GM19025 (cell line): ENCODE measurements around the gene ANAPC13.

Experiments
- ATAC-seq: cut with Tn5 transposase; IDR thresholded peaks from one replicate; pipeline ENCODE4 v1.9.1; 2021; ENCODE audit warnings: mild to moderate bottlenecking, low read depth, moderate library complexity; ENCODE audit not compliant: unreplicated experiment

Gene ANAPC13, protein sequence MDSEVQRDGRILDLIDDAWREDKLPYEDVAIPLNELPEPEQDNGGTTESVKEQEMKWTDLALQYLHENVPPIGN

DNA sequence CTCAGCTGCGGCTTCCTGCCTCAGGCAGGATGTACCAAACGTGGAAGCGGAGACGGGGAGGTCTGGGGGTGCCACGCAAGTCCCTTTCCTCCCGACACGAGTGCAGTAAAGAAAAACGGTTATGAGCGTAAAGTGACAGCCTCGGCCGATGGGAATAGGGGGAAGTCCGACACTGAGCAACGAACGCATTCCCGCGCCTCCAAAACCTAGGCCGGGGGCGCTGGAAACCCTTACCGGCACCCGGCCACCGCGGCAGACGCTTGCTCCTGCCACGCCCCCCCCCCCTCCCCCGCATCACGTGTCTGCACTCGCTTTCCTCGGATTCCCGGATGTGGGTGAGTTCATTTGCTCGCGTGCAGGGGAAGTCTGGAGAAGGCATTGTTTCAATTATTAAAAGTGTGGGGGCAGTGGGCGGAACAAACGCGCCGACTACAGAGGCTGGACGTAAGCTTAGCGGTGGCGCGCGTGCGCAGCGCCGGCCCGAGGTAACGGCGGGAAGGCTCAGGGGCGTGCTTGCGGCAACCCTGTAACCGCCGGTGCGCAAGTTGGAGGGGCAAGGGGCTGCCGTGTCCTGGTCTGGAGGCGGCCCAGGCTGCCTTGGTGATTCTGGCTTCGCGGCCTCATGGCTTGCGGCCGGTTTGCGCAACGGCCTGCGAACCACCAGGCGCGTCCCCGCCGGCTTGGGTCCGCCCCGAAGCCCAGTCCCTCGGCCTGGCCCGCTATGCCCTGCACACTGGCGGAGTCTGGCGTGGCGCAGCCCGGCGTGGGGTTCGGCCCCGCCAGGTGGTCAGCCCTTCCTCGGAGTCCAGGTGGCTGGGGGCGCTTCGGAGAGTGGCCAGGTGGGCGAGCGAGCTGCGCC is at the start of gene ANAPC13, which contains the start of gene CEP63:
Gene ANAPC13 (minus strand): TSS at position 268 of the 859 bp plus-strand sequence. CDS start 3,081 bp downstream, outside the sequence.
Gene CEP63 (plus strand): TSS at position 340 of the 859 bp plus-strand sequence. CDS start 9,264 bp downstream, outside the sequence.
- peak; percentile 75 for ATAC-seq

DNA sequence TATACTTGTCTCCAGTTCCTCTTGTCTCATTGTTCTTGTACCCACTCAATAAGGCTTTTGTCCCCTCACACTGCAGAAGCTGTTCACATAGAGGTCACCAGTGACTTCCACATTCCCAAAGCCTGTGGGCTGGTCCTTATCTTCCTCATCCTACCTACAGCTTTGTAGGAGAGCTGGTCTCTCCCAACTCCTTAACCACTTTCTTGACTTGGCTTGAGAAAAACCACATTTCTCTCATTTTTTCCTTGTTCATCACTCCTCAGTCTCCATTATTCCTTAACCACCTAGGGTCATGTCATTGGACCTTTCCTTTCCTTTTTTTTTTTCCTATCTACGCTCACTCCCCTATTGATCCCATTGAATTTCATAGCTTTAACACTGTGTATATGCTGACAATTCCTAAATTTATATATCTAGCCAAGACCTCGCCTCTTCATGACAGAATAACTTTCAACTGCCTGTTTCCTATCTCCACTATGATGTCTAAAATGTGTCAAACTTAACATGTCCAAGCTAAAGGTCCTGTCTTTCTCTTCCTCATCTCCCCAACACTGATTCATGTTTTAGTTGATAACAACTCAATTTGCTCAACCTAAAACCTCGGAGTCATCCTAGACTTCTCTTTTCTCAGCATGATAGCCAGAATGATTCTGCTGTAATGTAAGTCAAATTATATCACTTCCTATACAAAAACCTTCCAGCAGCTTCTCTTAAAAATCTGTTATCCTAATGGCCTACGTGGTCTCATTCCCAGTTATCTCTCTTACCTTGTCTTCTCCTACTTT is 49.6 kb upstream of the ANAPC13 start:
- ATAC-seq, result no peak

DNA sequence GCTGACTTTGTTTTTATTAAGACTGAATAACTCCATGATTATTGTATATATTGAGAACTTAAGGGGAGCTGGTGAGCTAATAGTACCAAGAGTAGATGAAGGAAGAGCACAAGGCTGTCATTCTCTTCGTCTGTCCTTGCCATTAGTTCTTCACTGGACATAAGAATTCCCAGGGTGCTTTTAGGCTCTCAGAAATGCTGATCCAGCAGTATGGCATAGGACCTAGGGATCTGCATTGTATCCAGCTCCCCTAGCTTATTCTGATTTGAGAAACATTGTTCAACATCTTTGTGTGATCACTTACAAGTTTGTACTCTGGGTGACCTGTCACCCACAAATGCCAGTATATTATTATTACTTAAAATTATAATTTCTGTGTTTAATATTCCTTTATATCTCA is 47.7 kb upstream of the ANAPC13 start:
- no peak for ATAC-seq

DNA sequence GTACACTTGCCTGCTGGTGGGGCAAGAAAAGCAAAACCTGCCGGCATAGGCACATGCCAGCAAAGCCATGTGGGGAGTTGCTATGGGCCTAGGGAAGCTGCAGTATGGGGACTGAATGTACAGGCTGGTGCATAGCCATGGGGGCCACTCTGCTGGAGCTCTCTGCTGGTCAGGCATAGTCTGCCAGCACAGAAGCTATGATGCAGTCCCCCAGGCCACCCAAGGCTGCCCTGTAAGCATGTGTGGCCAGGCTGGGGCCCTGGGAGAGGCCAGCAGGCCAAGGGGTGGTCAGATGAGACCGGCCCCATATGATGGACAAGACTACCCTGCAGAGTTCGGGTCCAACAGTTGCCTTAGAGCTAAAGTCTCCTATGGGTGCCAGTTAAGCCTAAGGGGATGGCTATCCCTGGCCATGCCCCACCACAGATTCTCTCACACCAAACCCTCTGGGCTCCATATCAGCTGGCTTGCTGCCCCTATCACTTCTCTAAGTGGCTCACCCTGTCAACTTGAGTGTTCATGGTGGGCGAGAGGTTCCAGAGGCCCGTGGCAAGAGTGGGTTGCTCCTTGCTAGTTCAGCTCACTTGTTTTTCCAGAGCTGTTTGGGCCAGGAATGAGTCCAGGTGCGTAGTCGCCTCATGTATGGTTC is 41.9 kb upstream of the ANAPC13 start:
- no peak for ATAC-seq

DNA sequence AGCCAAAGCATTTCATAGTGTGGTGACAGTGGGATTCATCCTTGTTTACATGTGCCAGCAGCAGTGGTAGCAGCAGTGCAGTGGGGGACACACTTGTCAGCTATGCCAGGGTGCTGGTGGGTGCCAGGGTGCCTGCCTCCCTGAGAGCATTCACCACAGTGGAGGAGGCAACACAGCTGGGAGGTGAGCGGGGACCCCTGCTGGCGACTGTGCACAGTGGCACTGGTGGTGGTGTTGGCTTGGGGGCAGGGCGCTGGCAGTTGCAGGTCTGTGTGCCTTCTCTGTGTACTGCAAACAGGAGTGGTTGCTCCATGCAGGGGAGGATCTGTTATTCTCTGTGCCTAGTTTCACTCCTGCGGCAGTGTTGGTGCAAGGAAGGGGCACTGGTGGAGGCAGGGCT is 41.3 kb upstream of the ANAPC13 start:
- ATAC-seq, result no peak

DNA sequence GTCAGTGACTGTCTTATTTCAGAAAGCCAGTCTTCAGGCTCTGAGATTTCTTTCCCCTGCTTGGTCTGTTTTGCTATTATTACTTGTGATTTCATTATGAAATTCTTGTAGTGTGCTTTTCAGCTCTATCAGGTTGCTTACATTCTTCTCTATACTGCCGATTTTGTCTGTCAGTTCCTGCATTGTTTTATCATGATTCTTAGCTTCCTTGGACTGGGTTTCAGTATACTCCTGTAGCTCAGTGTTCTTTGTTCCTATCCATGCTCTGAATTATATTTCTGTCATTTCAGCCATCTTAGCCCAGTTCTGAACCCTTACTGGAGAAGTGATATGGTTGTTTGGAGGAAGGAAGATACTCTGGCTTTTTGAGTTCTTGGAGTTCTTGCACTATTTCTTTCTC is 40.5 kb upstream of the ANAPC13 start:
- ATAC-seq, result no peak

DNA sequence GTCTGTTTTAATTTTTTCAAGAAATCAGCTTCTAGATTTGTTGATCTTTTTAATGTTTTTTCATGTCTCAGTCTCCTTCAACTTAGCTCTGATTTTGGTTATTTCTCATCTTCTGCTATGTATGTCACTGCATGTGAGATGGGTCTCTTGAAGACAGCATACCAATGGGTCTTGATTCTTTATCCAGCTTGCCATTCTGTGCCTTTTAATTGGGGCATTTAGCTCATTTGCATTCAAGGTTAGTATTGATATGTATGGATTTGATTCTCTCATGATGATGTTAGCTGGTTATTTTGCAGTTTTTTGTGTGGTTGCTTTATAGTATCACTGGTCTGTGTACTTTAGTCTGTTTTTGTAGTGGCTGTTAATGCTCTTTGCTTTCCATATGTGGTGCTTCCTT is 39.5 kb upstream of the ANAPC13 start:
- no peak for ATAC-seq

DNA sequence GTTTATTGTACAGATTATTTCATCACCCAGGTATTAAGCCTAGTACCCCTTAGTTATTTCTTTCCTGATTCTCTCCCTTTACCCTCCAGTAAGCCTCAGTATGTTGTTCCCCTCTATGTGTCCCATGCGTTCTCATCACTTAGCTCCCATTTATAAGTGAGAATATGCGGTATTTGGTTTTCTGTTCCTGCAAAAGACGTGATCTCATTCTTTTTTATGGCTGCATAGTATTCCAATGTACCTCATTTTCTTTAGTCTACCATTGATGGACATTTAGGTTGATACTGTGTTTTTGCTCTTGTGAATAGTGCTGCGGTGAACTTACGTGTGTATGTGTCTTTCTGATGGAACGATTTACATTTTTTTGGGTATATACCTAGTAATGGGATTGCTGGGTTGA is 36.8 kb upstream of the ANAPC13 start:
- ATAC-seq, result no peak

DNA sequence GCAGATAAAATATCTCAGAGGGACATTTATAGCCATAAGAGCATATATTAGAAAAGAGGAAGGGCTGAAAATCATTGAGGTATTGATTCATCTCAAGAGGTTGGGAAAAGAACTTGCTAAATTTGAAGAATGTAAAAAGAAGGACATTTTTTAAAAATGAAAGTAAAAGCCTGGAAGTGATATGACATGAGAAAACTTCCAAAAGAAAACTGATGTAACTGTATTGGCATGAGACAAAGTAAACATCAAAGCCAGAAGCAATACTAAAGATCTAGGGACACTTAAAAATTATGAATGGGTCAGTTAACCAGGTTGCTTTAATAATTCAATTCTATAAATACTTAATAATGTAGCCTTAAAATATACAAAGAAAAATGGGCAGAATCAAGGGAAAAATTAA is 32.0 kb upstream of the ANAPC13 start:
- ATAC-seq, result no peak

DNA sequence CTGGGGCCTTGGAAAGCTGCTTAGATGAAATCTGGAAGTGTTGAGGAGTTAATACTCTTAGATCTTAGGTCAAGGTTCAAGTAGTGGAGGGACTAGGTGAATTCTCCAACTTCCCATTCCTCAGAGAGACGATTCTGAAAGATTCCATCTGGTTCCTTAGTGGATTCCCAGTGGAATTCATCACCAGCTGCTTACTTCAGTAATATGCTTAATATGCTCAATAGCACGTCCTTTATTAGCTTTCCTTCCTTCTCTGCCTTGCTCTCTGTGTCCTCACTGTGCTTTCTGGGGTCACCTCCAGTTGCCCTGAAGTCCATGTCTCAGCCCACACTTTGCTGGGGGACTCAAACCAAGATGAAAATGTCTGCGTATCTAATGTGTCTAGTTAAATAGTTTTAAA is 31.1 kb upstream of the ANAPC13 start:
- ATAC-seq, result no peak

DNA sequence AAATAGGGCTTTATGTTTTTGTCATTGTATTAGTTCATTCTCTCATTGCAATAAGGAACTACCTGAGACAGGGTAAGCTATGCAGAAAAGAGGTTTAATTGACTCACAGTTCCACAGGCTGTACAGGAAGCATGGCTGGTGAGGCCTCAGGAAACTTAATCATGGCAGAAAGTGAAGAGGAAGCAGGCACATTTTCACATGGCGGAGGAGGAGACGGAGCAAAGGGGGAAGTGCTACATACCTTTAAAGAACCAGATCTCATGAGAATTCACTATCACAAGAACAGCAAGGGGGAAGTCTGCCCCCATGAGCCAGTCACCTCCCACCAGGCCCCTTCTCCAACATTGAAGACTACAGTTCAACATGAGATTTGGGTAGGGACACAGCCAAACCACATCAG is 25.7 kb upstream of the ANAPC13 start:
- ATAC-seq, result no peak

DNA sequence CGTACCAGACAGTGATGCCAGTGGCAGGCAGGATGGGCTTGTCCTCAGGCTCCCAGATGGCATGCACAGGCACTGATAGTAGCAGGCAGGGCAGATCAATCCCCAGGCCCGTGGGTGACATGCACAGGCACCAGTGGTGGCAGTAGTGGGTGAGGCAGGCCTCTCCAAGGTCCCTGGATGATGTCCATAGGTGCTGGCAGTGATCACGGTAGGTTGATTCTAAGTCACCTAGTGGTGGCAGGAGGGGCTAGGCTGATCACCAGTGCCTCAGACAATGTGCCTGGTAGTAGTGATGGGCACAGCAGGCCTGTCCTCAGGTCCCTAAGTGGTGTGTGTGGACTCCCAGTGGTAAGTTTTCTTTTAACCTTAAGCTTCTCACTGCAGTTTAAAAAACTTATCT is 19.7 kb upstream of the ANAPC13 start:
- no peak for ATAC-seq

DNA sequence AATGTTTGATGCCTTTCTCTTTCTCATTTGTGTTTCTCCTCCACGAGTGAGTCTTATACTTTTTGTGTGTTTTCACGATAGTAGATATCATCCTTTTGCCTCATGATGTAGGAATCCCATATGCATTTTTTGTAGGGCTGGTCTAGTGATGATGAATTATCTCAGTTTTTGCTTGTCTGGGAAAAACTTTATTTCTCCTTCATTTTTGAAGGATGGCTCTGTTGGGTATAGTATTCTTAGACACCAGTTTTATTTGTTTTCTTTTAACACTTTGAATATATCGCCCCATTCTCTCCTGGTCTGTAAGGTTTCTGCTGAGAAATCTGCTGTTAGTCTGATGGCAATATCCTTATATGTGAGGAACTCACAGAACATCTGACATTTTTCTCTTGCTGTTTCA is 18.3 kb upstream of the ANAPC13 start:
- no peak for ATAC-seq

DNA sequence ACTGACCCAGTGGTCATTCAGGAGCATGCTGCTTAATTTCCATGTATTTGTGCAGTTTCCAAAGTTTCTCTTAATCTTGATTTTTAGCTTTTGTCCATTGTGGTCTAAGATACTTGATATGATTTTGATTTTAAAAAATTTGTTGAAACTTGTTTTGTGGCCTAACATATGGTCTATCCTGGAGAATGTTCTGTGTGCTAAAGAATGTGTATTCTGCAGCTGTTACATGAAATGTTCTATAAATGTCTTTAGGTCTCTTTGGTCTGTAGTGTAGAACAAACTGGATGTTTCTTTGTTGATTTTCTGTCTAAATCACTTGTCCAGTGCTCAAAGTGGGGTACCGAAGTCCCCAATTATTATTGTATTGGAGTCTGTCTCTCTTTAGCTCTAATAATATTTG is 17.5 kb upstream of the ANAPC13 start:
- no peak for ATAC-seq

DNA sequence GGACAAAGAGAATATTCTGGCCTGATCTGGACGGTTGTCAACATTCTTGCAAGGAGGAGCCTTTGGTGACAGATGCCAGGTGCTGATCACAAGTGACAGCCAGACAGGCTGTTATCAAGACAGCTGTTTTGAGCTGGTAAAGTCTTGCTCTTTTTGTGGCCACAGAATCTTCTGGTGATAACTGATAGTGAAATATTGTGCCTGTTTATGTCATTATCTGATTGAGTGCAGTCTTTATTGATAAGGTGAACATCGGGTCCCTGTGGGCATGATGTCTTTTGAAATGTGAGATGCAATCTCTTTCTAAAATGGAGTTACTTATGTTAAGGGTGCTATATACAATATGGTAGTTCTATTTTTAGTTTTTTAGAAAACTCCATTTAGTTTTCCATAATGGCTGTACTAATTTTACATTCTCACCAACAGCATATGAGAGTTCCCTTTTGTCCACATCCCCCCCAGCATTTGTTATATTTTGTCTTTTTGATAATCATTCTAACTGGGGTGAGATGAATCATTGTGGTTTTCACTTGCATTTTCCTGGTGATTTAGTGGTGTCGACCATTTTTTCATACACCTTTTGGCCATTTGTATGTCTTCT is 10.8 kb upstream of the ANAPC13 start:
- ATAC-seq, result no peak

DNA sequence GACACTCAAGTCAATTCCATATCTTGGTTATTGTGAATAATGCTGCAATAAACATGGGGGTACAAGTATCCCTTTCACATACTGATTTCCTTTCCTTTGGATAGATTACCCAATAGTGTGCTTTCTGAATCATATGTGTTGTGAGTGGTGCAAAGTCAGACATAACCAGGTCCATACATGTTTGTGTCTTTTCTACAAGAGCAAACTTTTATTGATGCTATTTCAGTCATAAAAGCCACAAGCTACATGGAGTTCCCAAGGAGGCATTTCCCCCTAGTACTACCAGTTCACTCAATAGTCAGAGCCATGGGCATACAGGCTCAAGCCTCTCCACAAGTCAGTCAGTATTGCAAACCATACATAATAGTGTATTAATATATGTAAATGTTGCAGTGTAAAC is 10.2 kb upstream of the ANAPC13 start:
- ATAC-seq, result no peak

DNA sequence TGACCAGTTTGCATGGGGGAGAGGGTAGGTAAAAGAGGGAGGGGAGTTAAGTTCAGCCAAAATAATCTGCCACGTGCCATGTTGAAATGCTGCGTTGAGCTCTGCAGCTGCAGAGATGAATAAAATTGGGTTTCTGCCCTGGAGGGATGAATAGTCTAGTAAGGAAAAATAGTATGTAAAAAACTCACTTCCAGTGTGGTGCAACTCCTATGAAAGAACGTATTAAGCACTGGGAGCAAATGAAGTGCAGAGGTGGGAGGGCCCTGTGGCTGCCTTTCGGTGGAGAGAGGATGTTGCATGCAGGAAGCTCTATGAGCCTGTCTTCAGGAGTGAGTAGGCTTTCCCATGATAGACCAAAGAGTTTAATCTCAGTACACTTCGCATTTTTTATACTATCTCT is 8.7 kb upstream of the ANAPC13 start:
- no peak for ATAC-seq

DNA sequence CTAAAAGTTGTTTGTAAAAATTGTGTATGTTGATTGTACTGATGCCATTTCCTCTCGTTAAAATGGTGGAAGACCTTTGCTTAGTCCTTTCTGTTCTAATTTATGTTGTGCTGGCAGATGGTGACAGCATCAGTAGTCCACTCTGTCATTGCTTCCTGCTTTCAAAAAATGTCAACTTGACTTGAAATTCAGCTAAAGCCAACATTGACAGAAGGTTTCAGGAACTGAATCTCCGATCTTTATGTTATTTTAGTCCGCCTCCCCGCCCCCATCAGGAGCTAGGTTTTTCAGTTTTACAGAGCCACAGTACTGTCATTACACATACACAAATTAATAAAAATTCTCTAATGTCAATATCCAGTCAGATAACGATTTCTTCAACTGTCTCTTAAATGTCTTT is 1.6 kb upstream of the ANAPC13 start:
- no peak for ATAC-seq

DNA sequence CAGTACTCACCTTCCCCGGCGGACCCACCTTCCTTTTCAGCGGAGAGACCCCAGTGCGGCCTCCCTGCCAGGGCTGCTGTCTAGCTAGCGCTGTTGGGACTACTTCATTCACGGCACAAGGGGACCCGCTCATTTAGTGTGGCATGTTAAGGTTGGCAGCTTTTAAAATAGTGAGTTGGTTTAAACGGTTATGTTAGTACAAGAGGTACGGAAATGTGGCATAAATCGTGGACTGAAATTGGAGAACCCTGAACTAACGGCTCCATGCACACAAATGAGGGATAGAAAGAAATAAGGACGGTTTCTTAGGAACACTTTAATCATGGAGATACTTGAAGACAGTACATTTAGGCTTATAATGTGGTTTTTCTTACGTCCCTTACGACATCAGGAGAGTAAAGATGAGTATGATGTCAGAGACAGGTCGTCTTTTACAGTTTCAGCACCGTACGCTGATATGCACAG is 824 bp upstream of the ANAPC13 start:
- ATAC-seq, result no peak

DNA sequence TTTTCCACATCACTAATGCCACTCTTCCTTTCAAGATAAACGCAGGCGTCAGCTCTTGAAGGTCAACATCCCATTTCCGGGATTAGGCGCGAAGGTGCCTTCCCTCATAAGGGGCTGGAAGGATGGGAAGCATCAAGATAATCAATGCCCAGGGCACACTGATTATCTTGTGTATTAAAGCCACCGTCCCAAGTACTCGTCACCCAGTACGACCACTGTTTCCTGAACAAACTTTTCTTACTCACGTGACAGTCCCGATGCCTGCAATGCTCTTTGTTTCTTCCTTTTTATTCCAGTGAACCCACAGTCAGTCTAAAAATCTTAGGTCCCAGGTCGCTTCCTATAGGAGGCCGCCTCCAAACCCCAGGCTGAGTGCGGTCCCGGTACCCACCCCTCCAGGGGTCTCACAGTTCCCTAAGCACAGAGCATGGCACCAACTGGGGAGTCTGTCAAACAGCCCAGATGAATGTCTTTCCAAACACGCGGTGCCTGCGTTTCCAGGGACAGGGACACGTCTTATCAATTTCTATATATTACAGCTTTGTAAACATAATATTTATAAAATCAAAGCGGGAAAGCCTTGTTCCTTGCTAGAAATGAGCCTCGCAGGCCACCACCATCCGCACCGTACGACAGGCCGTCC is 589 bp downstream of the ANAPC13 start:
- ATAC-seq, result peak; percentile 10
